GM19240 (cell line): Measurements from ENCODE around the gene TESMIN.

Source experiments
- DNase-seq: peaks from one replicate; pipeline ENCODE4 v3.0.0; 2011; ENCODE audit warnings: low spot score; ENCODE audit not compliant: insufficient read length

TESMIN gene

DNA sequence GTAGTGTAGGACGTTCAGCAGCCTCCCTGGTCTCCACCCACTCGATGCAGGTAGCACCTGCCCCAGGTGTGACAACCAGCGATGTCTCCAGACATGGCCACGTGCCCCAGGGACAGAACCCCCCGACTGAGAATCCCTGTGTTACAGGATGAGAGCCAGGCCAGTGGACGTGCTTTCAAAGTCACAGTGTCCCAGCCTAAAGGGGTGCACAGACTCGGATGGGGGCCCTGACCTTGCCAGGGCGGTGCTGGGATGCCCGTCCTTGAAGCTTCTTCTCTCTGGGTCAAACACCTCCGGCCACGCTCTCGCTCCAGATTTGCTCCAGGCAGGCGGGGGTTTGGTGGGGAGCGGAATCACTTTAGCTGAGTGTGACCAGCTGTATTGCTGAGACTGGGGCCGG is 90.3 kb downstream of the TESMIN start:
- no peak for DNase-seq

DNA sequence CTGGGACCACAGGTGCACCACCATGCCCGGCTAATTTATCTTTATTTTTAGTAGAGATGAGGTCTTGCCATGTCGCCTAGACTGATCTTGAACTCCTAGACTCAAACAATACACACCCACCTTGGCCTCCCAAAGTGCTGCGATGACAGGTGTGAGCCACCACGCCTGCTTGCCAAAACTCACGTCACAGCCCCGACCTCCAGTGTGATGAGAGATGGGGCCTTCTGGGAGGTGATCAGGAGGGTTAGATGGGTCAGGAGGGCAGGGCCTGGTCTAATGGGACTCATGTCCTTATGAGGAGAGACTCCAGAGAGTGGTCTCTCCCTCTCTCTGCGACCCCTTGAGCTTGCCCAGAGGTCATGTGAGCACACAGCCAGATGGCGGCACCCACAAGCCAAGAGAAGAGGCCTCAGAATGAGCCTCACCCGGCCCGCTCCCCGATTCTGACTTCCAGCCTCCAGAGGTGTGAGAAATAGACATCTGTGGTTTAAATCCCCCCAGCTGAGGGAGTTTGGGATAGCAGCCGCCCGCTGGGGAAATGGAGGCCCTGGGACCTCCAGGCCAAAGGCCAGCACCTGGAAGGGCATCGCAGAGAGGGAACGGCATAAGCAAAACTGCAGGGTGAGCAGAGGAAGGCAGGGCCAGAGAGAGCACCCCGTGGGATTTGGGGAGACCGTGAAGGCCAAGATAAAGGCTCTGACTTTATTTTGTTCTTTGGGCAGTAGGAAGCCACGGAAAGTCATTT is 91.1 kb downstream of the TESMIN start:
- no peak for DNase-seq

DNA sequence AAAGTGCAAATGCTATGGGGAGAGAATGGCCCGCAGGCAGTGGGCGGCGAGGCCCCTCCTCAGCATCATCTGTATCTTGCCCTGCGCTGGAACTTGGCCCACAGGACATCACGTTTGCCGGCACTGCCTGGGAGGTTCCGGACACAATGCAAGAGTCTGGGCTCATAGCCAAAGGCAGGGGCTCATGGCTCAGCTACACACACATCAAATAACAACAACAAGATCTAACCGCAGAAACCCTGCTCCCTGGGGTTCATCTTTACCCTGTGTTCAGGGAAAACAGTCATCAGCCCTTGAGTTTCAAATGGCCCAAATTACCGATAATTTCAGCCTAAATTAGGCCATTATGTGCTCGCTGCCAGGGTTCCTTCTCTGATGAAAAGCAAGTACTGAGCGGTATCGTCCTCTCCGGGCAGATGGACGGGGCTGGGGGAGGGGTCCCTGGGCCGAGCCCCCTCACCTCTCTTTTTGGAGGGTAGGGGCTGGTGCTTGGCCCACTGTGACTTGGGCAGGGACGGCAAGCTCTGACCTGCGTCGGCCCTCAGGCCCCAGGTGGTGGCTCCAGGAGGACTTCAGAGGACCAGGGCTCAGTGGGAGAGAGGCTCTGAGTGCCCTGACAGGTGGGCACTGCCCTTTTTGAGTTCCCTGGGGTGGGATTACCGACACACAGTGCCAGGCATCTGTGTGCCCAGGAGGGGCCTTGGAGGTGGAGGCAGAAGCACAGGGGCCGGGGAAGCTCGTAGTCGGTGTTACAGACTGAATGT is 92.0 kb downstream of the TESMIN start:
- no peak for DNase-seq

DNA sequence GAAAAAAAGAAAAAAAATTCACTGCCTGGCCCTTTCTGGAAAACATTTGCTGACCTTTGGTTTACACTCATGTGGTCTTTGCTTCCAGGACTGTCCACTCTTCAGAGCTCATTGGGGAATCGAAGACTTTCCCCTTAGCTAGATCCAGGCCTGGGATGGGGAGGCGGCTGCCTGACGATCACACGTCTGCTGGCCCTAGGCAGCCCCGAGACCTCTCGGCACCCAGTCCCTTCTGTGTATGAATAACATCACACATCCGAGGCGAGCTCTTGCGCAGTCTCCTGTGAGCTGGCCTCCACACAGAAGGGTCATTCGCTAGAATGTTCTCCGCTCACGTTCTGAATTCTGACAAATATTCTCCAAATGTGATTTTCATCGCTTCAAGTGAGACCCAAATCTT is 92.7 kb downstream of the TESMIN start:
- DNase-seq: no peak

DNA sequence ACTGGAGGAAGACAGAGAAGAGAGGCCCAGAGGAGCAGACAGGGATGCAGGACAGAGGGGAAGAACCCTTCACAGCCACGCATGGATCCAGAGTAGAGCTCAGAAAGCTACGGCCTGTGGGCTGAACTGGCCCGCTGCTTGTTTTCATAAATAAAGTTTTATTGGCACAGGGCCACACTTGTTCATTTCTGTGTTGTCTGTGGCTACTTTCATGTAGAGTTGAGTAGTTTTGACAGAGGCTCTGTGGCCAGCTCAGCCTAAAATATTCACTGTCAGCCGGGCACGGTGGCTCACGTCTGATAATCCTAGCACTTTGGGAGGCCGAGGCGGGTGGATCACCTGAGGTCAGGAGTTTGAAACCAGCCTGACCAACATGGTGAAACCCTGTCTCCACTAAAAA is 93.2 kb downstream of the TESMIN start:
- no peak for DNase-seq
